ENCODE data around the gene PACSIN1.

Gene PACSIN1

DNA sequence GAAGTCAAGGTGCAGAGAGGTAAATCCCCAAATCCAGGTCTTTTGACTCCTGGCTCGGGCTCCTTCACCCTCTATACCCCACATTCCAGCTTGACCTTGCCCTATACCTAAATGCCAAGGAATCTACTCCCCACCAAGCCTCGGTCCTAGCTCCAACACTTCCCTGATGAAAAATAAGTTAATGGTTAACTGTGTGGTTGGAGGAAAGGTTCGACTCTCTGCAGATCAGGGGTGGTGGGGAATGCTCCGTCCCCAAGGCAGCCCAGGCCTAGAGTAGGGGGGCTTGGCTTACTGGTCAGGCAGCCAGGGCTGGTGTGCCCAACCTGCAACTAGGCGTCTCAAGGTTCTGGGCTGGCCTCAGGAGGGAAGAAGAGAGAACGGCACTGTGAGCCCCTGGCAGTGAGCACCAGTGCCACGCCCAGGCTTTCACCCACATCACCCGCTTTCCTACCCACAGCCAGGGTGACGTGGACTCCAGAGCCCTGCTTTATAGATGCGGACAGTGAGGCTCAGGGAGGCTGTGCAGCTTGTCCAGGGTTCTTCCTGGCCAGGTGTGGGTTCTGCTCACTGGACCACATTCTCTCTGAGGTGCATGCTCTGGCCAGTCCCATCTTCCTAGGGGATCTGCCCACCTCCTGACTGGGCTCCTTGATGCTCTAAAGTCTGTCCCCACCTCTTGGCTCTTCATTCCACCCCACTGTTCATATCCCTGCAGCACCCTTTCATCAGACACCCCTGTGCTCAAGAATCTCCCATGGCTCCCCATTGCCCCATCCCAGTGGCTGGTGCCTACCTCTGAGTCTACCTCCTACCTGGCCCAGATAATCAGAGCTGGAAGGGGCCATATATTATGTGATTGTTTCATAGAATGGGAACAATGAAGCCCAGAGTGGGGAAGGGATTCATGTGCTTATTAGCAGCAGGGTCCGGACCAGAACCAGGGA is 82.1 kb downstream of the PACSIN1 start:
- DNase-seq (ENCODE audit: low read depth, low spot score): no peak
- Histone ChIP-seq H3K27me3 (ENCODE audit: insufficient read depth, insufficient read length) (no peaks in the 10 kb centered on the region), H3K4me1 (ENCODE audit: insufficient read depth, insufficient read length) (peaks cover 4% of the 10 kb centered on the region), H3K4me3 (ENCODE audit: insufficient read length, low read depth) (no peak overlapping the region), H3K36me3 (ENCODE audit: insufficient read depth, insufficient read length, low read length) (no peaks in the 10 kb centered on the region), H3K9ac (ENCODE audit: insufficient read length, low read depth) (no peak overlapping the region), H3K9me3 (ENCODE audit: insufficient read depth, low read length) (no peaks in the 10 kb centered on the region)
- TF ChIP-seq YY1 (IDR thresholded peaks at IDR 0.05; ENCODE audit: insufficient read depth, insufficient read length): no peak
- TF ChIP-seq SUZ12 (IDR thresholded peaks at IDR 0.05; ENCODE audit: extremely low read depth, insufficient read depth, insufficient read length): no peak
- no peak for TF ChIP-seq ZNF274 (IDR thresholded peaks at IDR 0.05; ENCODE audit: low read depth, low read length)

DNA sequence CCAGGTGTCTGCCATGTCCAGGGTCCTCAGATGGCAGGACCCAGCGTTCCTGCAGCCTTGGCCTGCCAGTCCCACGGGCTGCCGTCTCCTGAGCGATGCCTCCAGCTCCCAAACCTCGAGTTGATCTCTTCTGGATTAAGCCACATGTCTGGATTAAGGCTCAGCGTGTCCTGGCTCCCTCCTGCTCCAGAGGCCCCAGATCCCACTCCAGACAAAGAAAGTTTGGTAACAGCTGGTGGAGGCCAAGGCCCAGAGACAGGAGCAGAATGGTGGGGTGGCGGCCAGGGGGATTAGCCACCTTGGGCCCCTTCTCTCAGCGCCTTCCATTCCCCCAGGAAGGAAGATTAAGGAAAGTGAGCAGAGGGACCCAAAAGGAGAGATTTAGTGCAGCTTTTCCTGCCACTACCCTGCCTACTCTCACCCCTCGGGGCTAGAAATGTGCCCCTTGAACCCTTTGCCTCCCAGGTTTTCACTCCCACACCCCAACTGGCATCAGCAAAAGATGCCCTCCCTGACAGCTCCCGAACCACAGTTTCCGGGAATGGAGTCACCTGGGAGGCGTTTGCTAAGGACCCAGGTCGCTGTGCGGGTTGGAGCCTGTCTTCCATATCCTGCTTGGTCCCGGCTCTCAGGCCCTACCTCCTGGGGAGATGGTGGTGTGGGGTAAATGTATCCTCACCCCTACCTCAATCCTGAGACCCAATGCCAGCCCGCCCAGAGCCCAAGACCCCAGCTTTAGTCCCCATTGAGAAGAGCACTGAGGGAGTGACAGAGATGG is 83.3 kb downstream of the PACSIN1 start:
- Histone ChIP-seq H3K4me3 (ENCODE audit: insufficient read length, low read depth) (no peak overlapping the region), H3K9ac (ENCODE audit: insufficient read length, low read depth) (no peak overlapping the region), H3K4me1 (ENCODE audit: insufficient read depth, insufficient read length) (peaks cover 6% of the 10 kb centered on the region), H3K36me3 (ENCODE audit: insufficient read depth, insufficient read length, low read length) (no peaks in the 10 kb centered on the region), H3K9me3 (ENCODE audit: insufficient read depth, low read length) (no peaks in the 10 kb centered on the region), H3K27me3 (ENCODE audit: insufficient read depth, insufficient read length) (no peaks in the 10 kb centered on the region)
- no peak for DNase-seq (ENCODE audit: low read depth, low spot score)
- no peak for TF ChIP-seq SUZ12 (IDR thresholded peaks at IDR 0.05; ENCODE audit: extremely low read depth, insufficient read depth, insufficient read length)
- no peak for TF ChIP-seq ZNF274 (IDR thresholded peaks at IDR 0.05; ENCODE audit: low read depth, low read length)
- TF ChIP-seq YY1 (IDR thresholded peaks at IDR 0.05; ENCODE audit: insufficient read depth, insufficient read length): no peak

DNA sequence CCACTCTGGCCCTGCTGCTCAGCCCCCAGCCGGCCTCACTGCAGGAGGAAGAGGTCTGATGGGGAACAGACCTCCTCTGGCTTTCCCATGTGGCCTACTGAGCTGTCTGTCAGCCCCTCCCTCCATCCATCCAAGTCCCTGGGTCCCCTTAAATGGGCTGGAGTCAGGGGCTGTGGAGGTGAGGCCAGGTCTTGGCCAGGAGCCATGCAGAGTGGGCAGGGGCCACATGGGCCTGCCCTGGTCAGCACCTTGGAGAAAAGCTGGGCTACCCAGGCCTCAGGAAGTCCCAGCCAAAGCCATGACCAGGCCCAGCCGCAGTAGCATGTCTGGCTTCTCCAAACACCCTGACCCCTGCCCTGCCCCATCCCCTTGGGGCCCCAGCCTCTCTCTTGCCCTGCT is 83.9 kb downstream of the PACSIN1 start:
- DNase-seq (ENCODE audit: low read depth, low spot score): no peak
- H3K9me3 ChIP-seq (ENCODE audit: insufficient read depth, low read length): no peaks in the 10 kb centered on the region
- no peaks in the 10 kb centered on the region for H3K36me3 ChIP-seq (ENCODE audit: insufficient read depth, insufficient read length, low read length)
- peaks cover 6% of the 10 kb centered on the region for H3K4me1 ChIP-seq (ENCODE audit: insufficient read depth, insufficient read length)
- TF ChIP-seq YY1 (IDR thresholded peaks at IDR 0.05; ENCODE audit: insufficient read depth, insufficient read length) (no peak), ZNF274 (IDR thresholded peaks at IDR 0.05; ENCODE audit: low read depth, low read length) (no peak), SUZ12 (IDR thresholded peaks at IDR 0.05; ENCODE audit: extremely low read depth, insufficient read depth, insufficient read length) (no peak)
- H3K9ac ChIP-seq (ENCODE audit: insufficient read length, low read depth): no peak overlapping the region
- H3K4me3 ChIP-seq (ENCODE audit: insufficient read length, low read depth): no peak overlapping the region
- no peaks in the 10 kb centered on the region for H3K27me3 ChIP-seq (ENCODE audit: insufficient read depth, insufficient read length)

DNA sequence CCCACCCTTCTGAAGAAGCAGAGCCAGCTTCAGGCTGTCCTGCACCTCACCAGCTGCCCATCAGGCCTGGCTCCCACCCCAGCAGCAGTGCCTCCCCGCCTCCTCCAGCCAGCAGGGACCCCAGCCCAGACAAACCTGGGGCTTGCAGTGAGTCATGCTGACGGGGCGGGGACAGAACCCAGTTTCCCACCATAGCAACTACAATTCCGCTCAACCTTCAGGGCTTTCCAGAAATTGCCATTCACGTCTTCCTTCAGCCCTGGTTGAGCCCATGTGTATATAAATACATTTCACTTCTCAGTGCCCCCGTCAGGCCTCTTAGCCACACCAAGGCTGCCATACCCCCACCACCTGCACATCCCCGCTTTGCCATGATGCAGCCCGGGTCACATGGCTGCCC is 85.8 kb downstream of the PACSIN1 start:
- Histone ChIP-seq H3K27me3 (ENCODE audit: insufficient read depth, insufficient read length) (no peaks in the 10 kb centered on the region), H3K36me3 (ENCODE audit: insufficient read depth, insufficient read length, low read length) (no peaks in the 10 kb centered on the region), H3K4me3 (ENCODE audit: insufficient read length, low read depth) (no peak overlapping the region), H3K9me3 (ENCODE audit: insufficient read depth, low read length) (no peaks in the 10 kb centered on the region), H3K4me1 (ENCODE audit: insufficient read depth, insufficient read length) (peaks cover 11% of the 10 kb centered on the region), H3K9ac (ENCODE audit: insufficient read length, low read depth) (no peak overlapping the region)
- no peak for DNase-seq (ENCODE audit: low read depth, low spot score)
- TF ChIP-seq YY1 (IDR thresholded peaks at IDR 0.05; ENCODE audit: insufficient read depth, insufficient read length) (no peak), SUZ12 (IDR thresholded peaks at IDR 0.05; ENCODE audit: extremely low read depth, insufficient read depth, insufficient read length) (no peak), ZNF274 (IDR thresholded peaks at IDR 0.05; ENCODE audit: low read depth, low read length) (no peak)

DNA sequence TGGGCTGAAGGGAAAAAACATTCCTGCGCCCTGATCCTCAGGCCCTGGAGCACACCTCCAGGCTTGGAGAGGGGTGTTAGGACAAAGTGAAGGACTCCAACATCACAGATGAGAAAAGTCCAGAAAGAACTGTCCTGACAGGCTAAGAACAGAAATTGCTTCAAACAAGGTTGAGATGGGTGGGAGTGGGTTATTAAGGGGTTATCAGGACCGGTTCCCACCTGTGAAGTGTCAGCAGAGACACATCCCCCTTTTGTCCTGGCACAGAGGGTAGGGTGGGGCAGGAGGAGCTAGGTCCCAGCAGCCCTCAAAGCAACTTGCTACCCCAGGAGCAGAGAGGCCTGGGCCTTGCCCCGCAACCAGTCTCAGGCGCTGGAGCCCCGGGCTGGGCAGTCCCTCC is 86.7 kb downstream of the PACSIN1 start:
- TF ChIP-seq YY1 (IDR thresholded peaks at IDR 0.05; ENCODE audit: insufficient read depth, insufficient read length): no peak
- TF ChIP-seq SUZ12 (IDR thresholded peaks at IDR 0.05; ENCODE audit: extremely low read depth, insufficient read depth, insufficient read length): no peak
- TF ChIP-seq ZNF274 (IDR thresholded peaks at IDR 0.05; ENCODE audit: low read depth, low read length): no peak
- Histone ChIP-seq H3K9me3 (ENCODE audit: insufficient read depth, low read length) (no peaks in the 10 kb centered on the region), H3K4me3 (ENCODE audit: insufficient read length, low read depth) (no peak overlapping the region), H3K9ac (ENCODE audit: insufficient read length, low read depth) (no peak overlapping the region), H3K27me3 (ENCODE audit: insufficient read depth, insufficient read length) (no peaks in the 10 kb centered on the region), H3K36me3 (ENCODE audit: insufficient read depth, insufficient read length, low read length) (no peaks in the 10 kb centered on the region), H3K4me1 (ENCODE audit: insufficient read depth, insufficient read length) (peaks cover 11% of the 10 kb centered on the region)
- no peak for DNase-seq (ENCODE audit: low read depth, low spot score)

DNA sequence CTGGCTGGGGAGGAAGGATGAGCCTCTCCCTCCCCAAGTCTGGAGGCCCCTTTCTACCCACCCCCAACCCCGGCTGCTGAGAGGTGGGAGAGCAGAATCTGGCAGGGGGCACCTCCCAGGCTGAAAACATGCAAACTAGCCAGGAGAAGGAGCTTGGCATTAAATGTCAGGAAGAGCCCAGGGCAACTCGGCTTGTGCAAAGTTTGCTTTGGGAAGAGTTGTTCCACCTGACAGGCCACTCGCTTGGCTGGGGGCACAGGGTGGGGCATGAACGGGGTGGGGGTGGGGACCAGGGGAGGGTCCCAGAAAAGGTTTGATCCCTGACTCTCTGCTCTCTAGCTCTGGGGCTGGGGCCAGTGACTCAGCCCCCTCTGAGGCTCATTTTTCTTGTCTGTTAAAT is 87.3 kb downstream of the PACSIN1 start:
- Histone ChIP-seq H3K9me3 (ENCODE audit: insufficient read depth, low read length) (peaks cover 1% of the 10 kb centered on the region; the same call in 1 of the 2 replicates), H3K4me3 (ENCODE audit: insufficient read length, low read depth) (no peak overlapping the region), H3K36me3 (ENCODE audit: insufficient read depth, insufficient read length, low read length) (no peaks in the 10 kb centered on the region), H3K4me1 (ENCODE audit: insufficient read depth, insufficient read length) (peaks cover 11% of the 10 kb centered on the region), H3K27me3 (ENCODE audit: insufficient read depth, insufficient read length) (no peaks in the 10 kb centered on the region), H3K9ac (ENCODE audit: insufficient read length, low read depth) (no peak overlapping the region)
- DNase-seq (ENCODE audit: low read depth, low spot score): no peak
- TF ChIP-seq ZNF274 (IDR thresholded peaks at IDR 0.05; ENCODE audit: low read depth, low read length): no peak

DNA sequence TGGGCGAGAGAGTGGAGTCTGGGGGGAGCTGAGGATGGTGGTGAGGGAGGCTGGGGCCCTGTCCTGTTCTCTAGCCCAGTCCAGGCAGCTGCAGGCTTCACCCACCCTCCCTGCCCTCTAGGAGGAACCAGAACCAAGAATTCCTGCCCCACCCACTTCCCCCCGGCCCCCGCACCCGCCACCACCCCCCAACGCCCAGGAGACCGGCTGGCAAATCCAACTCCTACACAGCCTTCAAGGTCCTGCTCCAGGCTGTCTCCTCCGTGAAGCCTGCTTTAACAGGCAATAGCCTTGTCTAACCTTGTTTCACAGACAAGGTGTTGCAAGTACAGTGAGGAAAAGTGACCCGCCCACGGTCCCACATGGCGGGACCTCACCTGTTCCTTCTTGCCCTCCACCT is 87.9 kb downstream of the PACSIN1 start:
- Histone ChIP-seq H3K4me3 (ENCODE audit: insufficient read length, low read depth) (no peak overlapping the region), H3K9ac (ENCODE audit: insufficient read length, low read depth) (no peak overlapping the region), H3K36me3 (ENCODE audit: insufficient read depth, insufficient read length, low read length) (no peaks in the 10 kb centered on the region), H3K4me1 (ENCODE audit: insufficient read depth, insufficient read length) (peaks cover 11% of the 10 kb centered on the region), H3K9me3 (ENCODE audit: insufficient read depth, low read length) (peaks cover 7% of the 10 kb centered on the region; the same call in 1 of the 2 replicates), H3K27me3 (ENCODE audit: insufficient read depth, insufficient read length) (no peaks in the 10 kb centered on the region)
- DNase-seq (ENCODE audit: low read depth, low spot score): no peak
- TF ChIP-seq YY1 (IDR thresholded peaks at IDR 0.05; ENCODE audit: insufficient read depth, insufficient read length) (no peak), ZNF274 (IDR thresholded peaks at IDR 0.05; ENCODE audit: low read depth, low read length) (no peak), SUZ12 (IDR thresholded peaks at IDR 0.05; ENCODE audit: extremely low read depth, insufficient read depth, insufficient read length) (no peak)
